Endothelial cell of umbilical vein (primary cell): ENCODE results near the gene ITIH4. TPM values are rescaled to one million over a fixed set of nuclear protein-coding genes. Genes with fewer than 3 reads are reported as not detected.

Experiments
- BruUV-seq: library from RNA; stranded (reverse); fragments of 400-500 nt; replicated peaks from 2 replicates; lab custom pipeline; 2021; lab: Mats Ljungman, UMichigan
- CTCF ChIA-PET: fragments of 300-600, 350-600 bp; sonication (Branson Sonifier 250); formaldehyde crosslinking; loops from one replicate; lab custom pipeline; 2021; ENCODE audit warnings: antibody characterized with exemption, inconsistent platforms; lab: Charles Lee
- POLR2A ChIA-PET: fragments of 300-600, 350-600 bp; sonication (Branson Sonifier 250); formaldehyde crosslinking; loops from one replicate; lab custom pipeline; 2021; ENCODE audit warnings: antibody characterized with exemption, inconsistent platforms; lab: Charles Lee
- DNase-seq: peaks from one replicate; pipeline ENCODE4 v3.0.0-alpha.2; 2011; ENCODE audit warnings: low read depth, low spot score
- FAIRE-seq: peaks from 2 replicates; lab custom pipeline; 2011; peaks lifted over from hg19 to GRCh38; lab: Jason Lieb, UNC
- H2AFZ ChIP-seq: 2 replicates; pipeline ENCODE4 v1.6.0; 2012; ENCODE audit warnings: low read depth, low read length, control low read depth, inconsistent platforms
- H3K27ac ChIP-seq: 2 replicates; pipeline ENCODE4 v1.5.1; 2011; ENCODE audit warnings: low read depth, mild to moderate bottlenecking, control low read depth, low read length, moderate library complexity; ENCODE audit not compliant: insufficient read depth
- H3K27me3 ChIP-seq, 2 experiments: 2 replicates each; pipeline versions ENCODE4 v1.6.0 to v1.6.1; 2011; ENCODE audit warnings: low read length in 2 of 2, mixed read lengths in 1 of 2; ENCODE audit not compliant: control insufficient read depth in 2 of 2, insufficient read depth in 2 of 2
- H3K36me3 ChIP-seq, 2 experiments: 2 replicates in 1 of 2; 3 replicates in 1 of 2; pipeline ENCODE4 v1.5.1; 2011; ENCODE audit warnings: low read length in 2 of 2, mild to moderate bottlenecking in 1 of 2, moderate library complexity in 1 of 2; ENCODE audit not compliant: control insufficient read depth in 2 of 2, insufficient read depth in 2 of 2; ENCODE audit errors: extremely low read depth in 1 of 2
- H3K4me1 ChIP-seq: 3 replicates; pipeline ENCODE4 v1.5.1; 2011; ENCODE audit warnings: mild to moderate bottlenecking, low read length; ENCODE audit not compliant: control insufficient read depth, insufficient read depth; ENCODE audit errors: extremely low read depth
- H3K4me2 ChIP-seq: 2 replicates; pipeline ENCODE4 v1.6.1; 2011; ENCODE audit warnings: low read length, control low read depth, mixed read lengths; ENCODE audit not compliant: insufficient read depth
- H3K4me3 ChIP-seq, 3 experiments: fragments of 200-600 bp in 1 of 3; sonication (generic), shearing (Covaris generic) in 1 of 3; replicated peaks in 1 of 3; 2 replicates each; pipeline ENCODE4 v1.5.1; 2011 to 2016; ENCODE audit warnings: control low read depth in 3 of 3, low read length in 3 of 3, mild to moderate bottlenecking in 2 of 3, inconsistent platforms in 1 of 3, low read depth in 1 of 3, moderate library complexity in 1 of 3; ENCODE audit not compliant: insufficient read depth in 1 of 3
- H3K79me2 ChIP-seq: 2 replicates; pipeline ENCODE4 v1.6.0; 2012; ENCODE audit warnings: low read length, inconsistent platforms; ENCODE audit not compliant: control insufficient read depth, insufficient read depth
- H3K9ac ChIP-seq: replicated peaks from 2 replicates; pipeline ENCODE3; 2011; ENCODE audit warnings: low read length, control low read depth; ENCODE audit not compliant: insufficient read depth; ENCODE audit errors: extremely low read depth
- H3K9me1 ChIP-seq: replicated peaks from 3 replicates; pipeline ENCODE4 v1.6.0; 2011; ENCODE audit warnings: mild to moderate bottlenecking, low read length; ENCODE audit not compliant: control insufficient read depth, insufficient read depth; ENCODE audit errors: extremely low read depth
- H3K9me3 ChIP-seq: replicated peaks from 2 replicates; pipeline ENCODE4 v1.5.1; 2012; ENCODE audit warnings: low read length, inconsistent platforms; ENCODE audit not compliant: control insufficient read depth, insufficient read depth
- H4K20me1 ChIP-seq: replicated peaks from 2 replicates; pipeline ENCODE3; 2011; ENCODE audit warnings: mild to moderate bottlenecking, low read length; ENCODE audit not compliant: control insufficient read depth, insufficient read depth; ENCODE audit errors: extremely low read depth
- CTCF ChIP-seq, 2 donors: IDR thresholded peaks; 1 replicate in 1 of 2; 2 replicates in 1 of 2; pipeline ENCODE4 v1.5.1; 2011; ENCODE audit warnings: low read length in 2 of 2, mild to moderate bottlenecking in 2 of 2, moderate library complexity in 2 of 2, control low read depth in 1 of 2, inconsistent platforms in 1 of 2, low read depth in 1 of 2; ENCODE audit not compliant: insufficient read depth in 1 of 2; ENCODE audit errors: extremely low read depth in 1 of 2
- EZH2 ChIP-seq: IDR thresholded peaks from 2 replicates; pipeline ENCODE4 v1.6.1; 2012; ENCODE audit warnings: borderline replicate concordance, low read depth, mild to moderate bottlenecking, moderate library complexity, low read length, inconsistent platforms; ENCODE audit not compliant: severe bottlenecking
- GATA2 ChIP-seq: IDR thresholded peaks from 2 replicates; pipeline ENCODE4 v1.7.0; 2011; ENCODE audit warnings: low read depth, mild to moderate bottlenecking, moderate library complexity, mixed read lengths, low read length; ENCODE audit not compliant: insufficient read length, insufficient read depth
- JUN ChIP-seq: IDR thresholded peaks from 2 replicates; pipeline ENCODE4 v1.6.1; 2011; ENCODE audit warnings: borderline replicate concordance, low read depth; ENCODE audit not compliant: insufficient read length, insufficient read depth
- MAX ChIP-seq: IDR thresholded peaks from 2 replicates; pipeline ENCODE4 v1.6.1; 2011; ENCODE audit not compliant: insufficient read depth, insufficient read length
- MYC ChIP-seq: IDR thresholded peaks from one replicate; pipeline ENCODE4 v1.6.1; 2011; ENCODE audit warnings: mild to moderate bottlenecking, low read depth, low read length
- POLR2A ChIP-seq: IDR thresholded peaks from 2 replicates; pipeline ENCODE4 v1.6.1; 2012; ENCODE audit warnings: low read depth, mild to moderate bottlenecking, control low read depth, low read length
- POLR2AphosphoS5 ChIP-seq: IDR thresholded peaks from 2 replicates; pipeline ENCODE4 v1.6.1; 2012; ENCODE audit warnings: low read depth, mild to moderate bottlenecking, control low read depth, low read length, moderate library complexity; ENCODE audit not compliant: insufficient read depth
- dilution Hi-C: fragments of 300-500 bp; cut with MboI; formaldehyde crosslinking; loops from one replicate; pipeline ENCODE4 v1.15.0; 2019; ENCODE audit warnings: low sequenced_read_pairs; ENCODE audit not compliant: extremely low pct_ligation_motif_present
- intact Hi-C: fragments of 100-400 bp; cut with micrococcal nuclease; formaldehyde crosslinking; loops from one replicate; pipeline ENCODE4 v1.10.0; 2022
- polyA plus RNA-seq, 4 experiments: library from polyadenylated mRNA; depleted of rRNA in 3 of 4; stranded (reverse) in 3 of 4; unstranded in 1 of 4; fragments of >200 nt; gene quantifications; 2 replicates each; pipeline versions ENCODE4 v1.2.1 to v1.2.3, GENCODE V29; 2011 to 2012; ENCODE audit warnings: missing spikeins in 1 of 4
- total RNA-seq: library from RNA; stranded (reverse); gene quantifications from 2 replicates; pipeline ENCODE4 v1.2.3, GENCODE V29; 2021

Gene ITIH4
- total and polyA plus RNA-seq, 2 donors (not counting 3 experiments of a cell fraction or from before 2014, with no cell fraction given) = 0.17 to 2.4 TPM

- no peak for FAIRE-seq
- TF ChIP-seq GATA2 (no peak), MAX (no peak), POLR2A (no peak), CTCF (IDR thresholded peaks at IDR 0.05; ENCODE audit: extremely low read depth in 1 of 2, insufficient read depth in 1 of 2, low read depth in 1 of 2, low read length in 2 of 2) (no peak), MYC (no peak), EZH2 (no peak), JUN (no peak), POLR2AphosphoS5 (no peak)
- POLR2A ChIA-PET = no interaction called here
Measured at GRCh38 chr3:52791366-52791765, 39.1 kb downstream of the ITIH4 start.

More at GRCh38 chr3:52791366-52791765, 39.1 kb downstream of the ITIH4 start:
- Histone ChIP-seq H3K9ac (no peak overlapping the region), H3K9me3 (no peaks in the 10 kb centered on the region), H3K4me2 (no peak overlapping the region), H3K4me1 (no peaks in the 10 kb centered on the region), H3K27me3 (no peaks in the 10 kb centered on the region), H4K20me1 (no peaks in the 10 kb centered on the region), H3K79me2 (no peaks in the 10 kb centered on the region), H2AFZ (no peak overlapping the region), H3K27ac (no peak overlapping the region), H3K4me3 (no peak overlapping the region), H3K36me3 (no peaks in the 10 kb centered on the region), H3K9me1 (no peaks in the 10 kb centered on the region)
- CTCF ChIA-PET = interaction anchor here (0.9 to 1.6 kb wide), 2 partner anchors 8 to 88 kb away, joined by 3 to 4 read pairs; no protein-coding TSS in a partner anchor
- no TSS peak for BruUV-seq
- dilution Hi-C loops (no loop called here), intact Hi-C loops (no loop called here)
- no peak for DNase-seq
